HS-27A (cell line): ENCODE data around the gene HOXA3.

Source experiments
- DNase-seq: peaks from one replicate; pipeline ENCODE4 v3.0.0-alpha.2; 2012; ENCODE audit warnings: low read depth, missing footprints

HOXA3 gene

DNA sequence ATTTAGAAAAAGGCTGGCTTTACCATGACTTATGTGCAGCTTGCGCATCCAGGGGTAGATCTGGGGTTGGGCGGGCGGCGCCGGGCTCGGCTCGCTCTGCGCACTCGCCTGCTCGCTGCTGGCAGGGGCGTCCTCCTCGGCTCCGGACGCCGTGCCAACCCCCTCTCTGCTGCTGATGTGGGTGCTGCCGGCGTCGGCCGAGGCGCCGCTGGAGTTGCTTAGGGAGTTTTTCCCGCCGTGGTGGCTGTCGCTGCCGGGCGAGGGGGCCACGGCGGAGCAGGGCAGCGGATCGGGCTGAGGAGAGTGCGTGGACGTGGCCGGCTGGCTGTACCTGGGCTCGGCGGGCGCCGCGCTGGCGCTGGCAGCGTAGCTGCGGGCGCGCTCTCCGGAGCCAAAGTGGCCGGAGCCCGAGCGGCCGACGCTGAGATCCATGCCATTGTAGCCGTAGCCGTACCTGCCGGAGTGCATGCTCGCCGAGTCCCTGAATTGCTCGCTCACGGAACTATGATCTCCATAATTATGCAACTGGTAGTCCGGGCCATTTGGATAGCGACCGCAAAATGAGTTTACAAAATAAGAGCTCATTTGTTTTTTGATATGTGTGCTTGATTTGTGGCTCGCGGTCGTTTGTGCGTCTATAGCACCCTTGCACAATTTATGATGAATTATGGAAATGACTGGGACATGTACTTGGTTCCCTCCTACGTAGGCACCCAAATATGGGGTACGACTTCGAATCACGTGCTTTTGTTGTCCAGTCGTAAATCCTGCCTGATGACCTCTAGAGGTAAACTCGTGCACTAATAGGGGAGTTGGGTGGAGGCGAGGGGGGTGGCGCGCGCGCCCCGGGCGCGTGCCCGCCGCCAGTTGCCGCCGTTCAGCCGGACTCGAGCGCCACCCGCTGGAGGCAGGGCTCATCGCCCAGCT lies 9.1 kb downstream of the HOXA3 start, which contains the start of gene HOXA5:
HOXA5 (minus strand) TSS at position 659 of the 927 bp plus-strand sequence; CDS start at position 585, 74 bp downstream.
- peak; percentile 57 for DNase-seq

DNA sequence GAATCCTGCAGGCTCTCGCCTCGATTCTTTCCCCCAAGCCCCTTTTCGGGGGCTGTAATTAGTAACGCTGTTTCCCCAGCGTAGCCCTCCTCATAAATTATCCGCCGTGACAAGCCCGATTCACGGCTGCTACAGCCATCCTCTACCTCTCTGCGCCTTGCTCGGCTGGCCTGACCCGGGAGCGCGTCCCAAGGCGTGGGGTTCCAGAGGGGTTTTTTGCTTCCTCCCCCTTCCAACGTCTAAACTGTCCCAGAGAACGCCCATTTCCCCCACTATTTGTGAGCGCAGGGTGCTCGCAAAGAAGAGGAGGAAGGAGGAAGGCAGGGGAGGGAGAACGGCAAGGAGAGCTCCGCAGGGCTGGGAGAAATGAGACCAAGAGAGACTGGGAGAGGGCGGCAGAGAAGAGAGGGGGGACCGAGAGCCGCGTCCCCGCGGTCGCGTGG lies 9.8 kb downstream of the HOXA3 start:
- no peak for DNase-seq

- no peak for DNase-seq
Observed at GRCh38 chr7:27141923-27142579, 10.3 kb downstream of the HOXA3 start.

DNA sequence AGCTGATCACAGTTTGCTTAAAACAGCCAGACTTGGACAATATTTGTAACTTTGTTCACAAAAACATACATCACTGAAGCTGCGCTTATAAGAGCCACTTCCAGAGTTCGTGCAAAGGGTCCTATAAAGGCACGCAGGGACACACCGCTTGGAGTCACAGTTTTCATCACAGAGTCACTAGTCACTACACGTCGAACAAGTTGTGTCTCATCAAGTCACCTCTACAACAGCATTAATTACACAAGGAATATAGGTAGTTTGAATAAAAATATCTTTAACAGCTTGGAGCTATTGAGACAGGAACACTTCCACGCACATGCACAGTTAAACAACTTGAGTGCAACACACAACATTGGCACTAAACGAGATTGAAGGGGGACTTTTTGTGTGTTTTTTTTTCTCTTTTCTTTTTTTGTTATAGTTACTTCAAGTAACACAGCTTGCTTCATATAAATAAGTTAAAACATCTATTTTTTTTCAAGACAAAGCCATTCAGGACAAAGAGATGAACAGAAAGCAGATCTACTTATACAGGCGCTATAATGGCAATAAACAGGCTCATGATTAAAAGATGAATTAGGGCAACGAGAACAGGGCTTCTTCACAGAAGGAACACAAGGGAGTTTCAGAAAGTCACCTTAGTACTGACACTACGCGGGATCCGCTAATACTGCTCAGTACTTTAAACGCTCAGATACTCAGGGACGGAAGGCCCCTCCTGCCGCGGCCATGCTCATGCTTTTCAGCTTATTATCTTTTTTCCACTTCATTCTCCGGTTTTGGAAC lies 11.1 kb downstream of the HOXA3 start:
- DNase-seq = no peak

GRCh38 chr7:27140126-27140857 lies 12.1 kb downstream of the HOXA3 start:
- DNase-seq = no peak

GRCh38 chr7:27139334-27140125 lies 12.9 kb downstream of the HOXA3 start:
- DNase-seq = no peak

DNA sequence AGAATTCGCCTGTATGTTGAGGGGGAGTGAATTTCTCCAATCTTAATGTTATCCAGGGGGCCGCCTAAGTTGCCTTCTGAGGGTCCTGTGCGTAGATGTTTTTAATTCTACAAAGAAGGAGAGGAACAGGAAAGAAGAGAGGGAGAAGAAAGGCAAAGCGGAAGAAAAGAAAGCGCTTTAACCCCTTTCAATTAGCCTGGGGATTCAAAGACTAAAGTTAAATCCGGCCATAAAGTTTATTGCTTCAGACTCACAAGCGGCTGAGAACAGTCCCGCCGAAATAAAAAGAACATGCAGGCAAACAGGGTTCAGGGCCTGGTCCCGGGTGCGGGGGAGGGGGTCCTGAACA lies 13.4 kb downstream of the HOXA3 start:
- DNase-seq = no peak

DNA sequence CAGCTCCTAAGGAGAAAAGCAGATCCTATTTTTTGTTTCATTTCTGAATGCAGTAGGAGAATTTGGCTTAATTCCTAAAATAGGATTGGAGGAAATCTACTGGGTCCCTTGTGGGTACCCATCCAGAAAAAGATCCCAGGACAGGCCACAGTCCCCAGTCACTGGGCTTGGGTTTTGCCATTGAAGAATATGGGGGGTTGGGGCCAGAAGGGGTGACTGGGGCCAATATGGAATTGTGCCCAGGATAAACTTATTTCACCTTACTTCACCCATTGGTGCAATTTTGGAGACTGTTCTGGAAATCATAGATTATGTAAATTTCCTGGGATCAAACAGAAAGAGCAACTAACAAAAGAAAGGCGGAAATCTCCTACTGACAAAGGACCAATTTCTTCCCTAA lies 13.9 kb downstream of the HOXA3 start:
- DNase-seq = no peak

GRCh38 chr7:27137640-27138315 lies 14.6 kb downstream of the HOXA3 start:
- no peak for DNase-seq

DNA sequence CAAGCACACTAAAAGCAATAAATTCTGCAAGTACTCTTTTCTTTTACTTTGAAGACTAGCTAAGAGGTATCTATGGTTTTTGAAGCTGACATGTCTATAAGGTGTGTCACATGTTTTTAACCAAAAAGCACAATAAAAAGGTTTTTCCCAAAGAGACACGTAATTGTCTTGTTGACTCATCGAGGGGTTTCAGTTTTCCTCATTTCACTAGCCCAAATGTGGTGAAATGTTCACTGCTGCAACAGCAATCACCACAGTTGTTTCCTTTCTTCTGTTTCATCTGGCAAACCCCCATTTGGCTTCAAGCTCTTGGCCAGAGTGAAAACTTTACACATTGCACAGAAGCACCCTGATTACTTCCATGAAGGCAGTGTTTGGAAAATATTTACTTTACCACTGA lies 18.0 kb downstream of the HOXA3 start:
- DNase-seq = no peak

GRCh38 chr7:27133409-27134231 lies 18.8 kb downstream of the HOXA3 start:
- DNase-seq = no peak

- DNase-seq = no peak
Observed at GRCh38 chr7:27132978-27133377, 19.4 kb downstream of the HOXA3 start.

- DNase-seq = no peak
Observed at GRCh38 chr7:27132214-27132613, 20.2 kb downstream of the HOXA3 start.

GRCh38 chr7:27131390-27131819 lies 21.0 kb downstream of the HOXA3 start:
- no peak for DNase-seq

- DNase-seq = no peak
Observed at GRCh38 chr7:27130540-27131389, 21.6 kb downstream of the HOXA3 start, which contains the start of gene HOXA4. HOXA4 (minus strand) TSS chr7:27130757; CDS start chr7:27130733, 24 bp downstream.

GRCh38 chr7:27129729-27130539 lies 22.4 kb downstream of the HOXA3 start:
- no peak for DNase-seq
